ENCODE data around the gene BBS9. TPM values are rescaled to one million over a fixed set of nuclear protein-coding genes. Genes with fewer than 3 reads are reported as not detected.

The BBS9 gene
- 1 to 10 TPM; 3.0 to 8.0 (median 6.6) TPM for total RNA-seq
- long read RNA-seq = 0 reads

- ATAC-seq (peak; percentile 99 to 100 (median 99)), DNase-seq (peak; percentile 95 to 97 (median 96))
- WGBS (ENCODE audit: insufficient coverage, low coverage, low lambda C conversion rate, missing lambda C conversion rate) = under 1% methylated on average over 36 of the region's 57 CpGs
- Histone ChIP-seq H3K4me3 (peak within 1 kb of the TSS; percentile 70 to 71 (median 71)), H3K4me1 (peaks cover 0 to 9% (median 0%) of the 10 kb centered on the region in 4 donors), H3K36me3 (no peaks in the 10 kb centered on the region), H3K27ac (peak within 1 kb of the TSS; percentile 46 to 80 (median 67)), H3K27me3 (no peaks in the 10 kb centered on the region), H3K9me3 (no peaks in the 10 kb centered on the region)
- TF ChIP-seq POLR2A (IDR thresholded peaks at IDR 0.05) (no peak), CTCF (IDR thresholded peaks at IDR 0.05) (peak in 1 of 4 donors; percentile 7)
- intact Hi-C loops (cut with DNase I) = no loop called here
Observed at GRCh38 chr7:33128990-33129805, at the start of gene BBS9. Gene BBS9, plus strand, starts transcription at chr7:33129564. Its CDS starts 16,689 bp downstream, at chr7:33146253.

GRCh38 chr7:33079763-33080690 is 49.3 kb upstream of the BBS9 start:
- H3K27ac ChIP-seq = no peak overlapping the region
- DNase-seq = no peak
- no peaks in the 10 kb centered on the region for H3K4me1 ChIP-seq
- TF ChIP-seq POLR2A (IDR thresholded peaks at IDR 0.05) = no peak
- TF ChIP-seq CTCF (IDR thresholded peaks at IDR 0.05) = no peak
- intact Hi-C loops (cut with DNase I) = no loop called here
- 65% methylated on average over 9 of the region's 9 CpGs for WGBS (ENCODE audit: insufficient coverage, low coverage, low lambda C conversion rate, missing lambda C conversion rate)
- no peak for ATAC-seq
- no peaks in the 10 kb centered on the region for H3K27me3 ChIP-seq
- no peak overlapping the region for H3K4me3 ChIP-seq
- H3K36me3 ChIP-seq = no peaks in the 10 kb centered on the region
- no peaks in the 10 kb centered on the region for H3K9me3 ChIP-seq

- Histone ChIP-seq H3K4me3 (no peak overlapping the region), H3K9me3 (no peaks in the 10 kb centered on the region), H3K36me3 (no peaks in the 10 kb centered on the region), H3K27me3 (no peaks in the 10 kb centered on the region), H3K27ac (no peak overlapping the region), H3K4me1 (no peaks in the 10 kb centered on the region)
- intact Hi-C loops (cut with DNase I) = no loop called here
- TF ChIP-seq POLR2A (IDR thresholded peaks at IDR 0.05) = no peak
- TF ChIP-seq CTCF (IDR thresholded peaks at IDR 0.05) = no peak
- DNase-seq (no peak), ATAC-seq (no peak)
- WGBS (ENCODE audit: insufficient coverage, low coverage, low lambda C conversion rate, missing lambda C conversion rate) = 18% methylated on average over 2 of the region's 2 CpGs
Observed at GRCh38 chr7:33087356-33087755, 42.0 kb upstream of the BBS9 start.

- intact Hi-C loops (cut with DNase I) = no loop called here
- WGBS (ENCODE audit: insufficient coverage, low coverage, low lambda C conversion rate, missing lambda C conversion rate) = 78% methylated on average over 1 of the region's 2 CpGs
- Histone ChIP-seq H3K9me3 (no peaks in the 10 kb centered on the region), H3K36me3 (no peaks in the 10 kb centered on the region), H3K27me3 (no peaks in the 10 kb centered on the region), H3K27ac (no peak overlapping the region), H3K4me1 (no peaks in the 10 kb centered on the region), H3K4me3 (no peak overlapping the region)
- no peak for ATAC-seq
- no peak for DNase-seq
- TF ChIP-seq POLR2A (IDR thresholded peaks at IDR 0.05) (no peak), CTCF (IDR thresholded peaks at IDR 0.05) (no peak)
Observed at GRCh38 chr7:33087858-33088257, 41.5 kb upstream of the BBS9 start.

All from right lobe of liver (tissue), 6 donors.